GM12874 (cell line): Measurements from ENCODE around the gene FARP1.

Experiments used
- TF ChIP-seq, protein P1 (sequence below): IDR thresholded peaks from 2 replicates; pipeline ENCODE4 v1.5.1; 2011; ENCODE audit warnings: low read depth, mild to moderate bottlenecking, control low read depth, low read length, moderate library complexity; ENCODE audit not compliant: insufficient read depth

Gene FARP1

DNA sequence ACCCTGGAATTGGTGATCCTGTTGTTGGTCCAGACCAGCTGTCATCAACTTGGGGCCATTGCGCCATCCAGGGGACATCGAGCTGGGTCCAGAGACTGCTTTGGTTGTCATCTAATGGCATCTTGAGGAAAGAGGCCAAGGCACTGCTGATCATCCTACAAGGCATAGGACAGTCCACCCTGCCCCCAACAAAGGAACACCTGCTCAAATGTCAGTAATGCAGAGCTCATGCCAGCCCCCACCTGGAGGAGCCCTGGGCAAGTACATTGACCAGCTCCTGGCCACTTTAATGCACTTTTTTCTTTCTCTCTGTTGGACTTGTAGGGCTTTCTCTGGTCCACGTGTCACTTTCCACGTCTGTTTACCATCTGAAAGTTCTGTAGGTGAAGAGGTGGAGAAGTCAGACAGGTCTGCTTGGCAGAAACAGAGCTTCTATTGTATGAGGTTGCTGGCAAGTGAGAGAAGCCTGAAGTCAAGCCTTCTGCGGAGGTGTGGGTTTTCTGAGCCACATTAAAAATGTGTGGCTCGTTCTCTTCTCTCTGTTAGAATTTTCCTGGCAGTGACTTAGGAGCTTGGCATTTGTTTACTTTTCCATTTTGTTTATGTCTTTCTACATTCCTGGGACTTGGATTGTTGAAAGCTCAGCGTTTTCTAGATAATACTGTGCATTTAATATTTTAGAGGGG is 158.2 kb downstream of the FARP1 start:
- TF ChIP-seq, protein P1, sequence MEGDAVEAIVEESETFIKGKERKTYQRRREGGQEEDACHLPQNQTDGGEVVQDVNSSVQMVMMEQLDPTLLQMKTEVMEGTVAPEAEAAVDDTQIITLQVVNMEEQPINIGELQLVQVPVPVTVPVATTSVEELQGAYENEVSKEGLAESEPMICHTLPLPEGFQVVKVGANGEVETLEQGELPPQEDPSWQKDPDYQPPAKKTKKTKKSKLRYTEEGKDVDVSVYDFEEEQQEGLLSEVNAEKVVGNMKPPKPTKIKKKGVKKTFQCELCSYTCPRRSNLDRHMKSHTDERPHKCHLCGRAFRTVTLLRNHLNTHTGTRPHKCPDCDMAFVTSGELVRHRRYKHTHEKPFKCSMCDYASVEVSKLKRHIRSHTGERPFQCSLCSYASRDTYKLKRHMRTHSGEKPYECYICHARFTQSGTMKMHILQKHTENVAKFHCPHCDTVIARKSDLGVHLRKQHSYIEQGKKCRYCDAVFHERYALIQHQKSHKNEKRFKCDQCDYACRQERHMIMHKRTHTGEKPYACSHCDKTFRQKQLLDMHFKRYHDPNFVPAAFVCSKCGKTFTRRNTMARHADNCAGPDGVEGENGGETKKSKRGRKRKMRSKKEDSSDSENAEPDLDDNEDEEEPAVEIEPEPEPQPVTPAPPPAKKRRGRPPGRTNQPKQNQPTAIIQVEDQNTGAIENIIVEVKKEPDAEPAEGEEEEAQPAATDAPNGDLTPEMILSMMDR = no peak

DNA sequence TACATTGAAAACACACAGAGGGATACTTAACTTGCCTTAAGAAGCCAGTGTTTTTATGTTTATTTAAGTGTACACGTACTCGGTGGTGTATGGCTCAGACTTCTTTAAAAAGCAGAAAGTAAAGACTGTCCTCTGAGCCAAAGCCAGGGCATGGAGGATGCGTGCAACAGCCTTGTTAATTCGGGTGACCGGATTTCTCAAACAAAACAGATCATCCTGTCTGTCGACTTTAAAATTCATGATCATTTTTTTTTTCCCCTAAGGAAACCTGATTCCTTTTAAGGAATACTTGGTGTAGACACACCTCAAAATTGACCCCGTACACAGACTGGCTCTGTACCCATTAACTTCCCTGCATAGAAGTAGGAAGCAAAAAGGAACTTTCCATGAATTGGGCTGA is 158.8 kb downstream of the FARP1 start:
- TF ChIP-seq, protein P1 = no peak

DNA sequence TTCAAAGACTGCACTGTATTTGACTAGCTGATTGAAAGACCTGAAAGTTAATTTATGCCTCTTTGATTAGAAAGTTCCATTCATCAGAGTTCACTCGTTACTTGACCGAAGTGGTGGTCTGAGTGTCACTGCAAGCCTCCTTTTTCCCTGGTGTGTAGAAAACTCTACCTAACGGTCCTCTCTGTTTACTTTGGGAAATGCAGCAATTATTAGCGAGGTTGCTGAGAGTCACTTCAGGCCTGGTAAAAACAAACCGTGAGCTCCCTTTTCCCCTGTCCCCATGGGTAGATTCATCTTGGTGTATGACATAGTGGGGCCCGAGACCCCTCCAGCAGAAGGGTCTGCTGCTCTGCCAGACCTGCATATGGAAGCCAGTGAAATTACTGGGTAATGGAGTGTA is 161.0 kb downstream of the FARP1 start:
- TF ChIP-seq, protein P1 = no peak

DNA sequence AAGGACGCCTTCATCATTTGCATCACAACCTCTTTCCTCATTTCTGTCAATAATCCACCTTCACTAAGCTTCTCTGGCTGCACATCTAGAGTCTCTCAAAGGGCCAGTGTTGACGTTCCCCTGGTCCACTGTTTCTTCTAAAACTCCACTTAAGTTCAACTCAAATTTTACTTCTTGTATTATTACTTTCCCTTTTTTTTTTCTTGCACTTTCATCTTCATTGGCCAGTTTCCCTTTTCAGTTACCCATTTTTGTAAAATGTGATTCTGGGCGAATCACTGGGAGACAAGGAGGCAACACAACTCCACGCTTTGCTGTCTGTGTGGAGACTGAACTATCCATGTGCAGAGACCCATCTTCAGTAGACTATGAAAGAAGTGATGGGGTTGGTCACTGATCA is 162.8 kb downstream of the FARP1 start:
- TF ChIP-seq, protein P1 = no peak

DNA sequence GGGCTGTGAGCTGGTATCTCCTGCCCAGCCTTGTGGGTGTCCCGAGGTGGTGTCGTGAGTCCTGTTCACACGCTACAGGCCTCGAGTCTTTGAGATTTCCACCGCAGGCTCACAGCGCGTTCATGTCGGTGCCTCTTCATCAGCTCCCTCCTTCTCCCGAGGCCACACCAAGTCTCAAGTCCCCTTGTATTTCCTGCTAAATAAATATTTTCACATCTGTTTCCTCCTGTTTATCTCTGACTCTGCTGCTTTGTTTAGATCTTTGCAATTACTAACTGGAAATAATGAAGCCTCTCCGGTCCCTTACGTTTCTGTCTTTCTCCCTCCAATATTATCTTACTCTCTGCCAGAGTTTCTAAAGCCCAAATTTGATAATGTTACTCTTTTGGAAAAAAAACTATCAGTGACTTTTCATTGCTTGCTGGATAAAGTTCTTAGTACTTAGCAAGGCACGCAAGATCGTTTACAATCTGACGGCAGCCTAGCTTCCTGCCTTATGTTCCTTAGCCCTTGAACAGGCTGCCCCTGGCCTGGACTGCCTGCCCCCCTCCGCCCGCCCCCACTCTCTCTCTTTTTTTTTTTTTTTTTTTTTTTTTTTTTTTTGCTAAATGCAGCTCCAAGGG is 164.7 kb downstream of the FARP1 start:
- TF ChIP-seq, protein P1 = no peak

DNA sequence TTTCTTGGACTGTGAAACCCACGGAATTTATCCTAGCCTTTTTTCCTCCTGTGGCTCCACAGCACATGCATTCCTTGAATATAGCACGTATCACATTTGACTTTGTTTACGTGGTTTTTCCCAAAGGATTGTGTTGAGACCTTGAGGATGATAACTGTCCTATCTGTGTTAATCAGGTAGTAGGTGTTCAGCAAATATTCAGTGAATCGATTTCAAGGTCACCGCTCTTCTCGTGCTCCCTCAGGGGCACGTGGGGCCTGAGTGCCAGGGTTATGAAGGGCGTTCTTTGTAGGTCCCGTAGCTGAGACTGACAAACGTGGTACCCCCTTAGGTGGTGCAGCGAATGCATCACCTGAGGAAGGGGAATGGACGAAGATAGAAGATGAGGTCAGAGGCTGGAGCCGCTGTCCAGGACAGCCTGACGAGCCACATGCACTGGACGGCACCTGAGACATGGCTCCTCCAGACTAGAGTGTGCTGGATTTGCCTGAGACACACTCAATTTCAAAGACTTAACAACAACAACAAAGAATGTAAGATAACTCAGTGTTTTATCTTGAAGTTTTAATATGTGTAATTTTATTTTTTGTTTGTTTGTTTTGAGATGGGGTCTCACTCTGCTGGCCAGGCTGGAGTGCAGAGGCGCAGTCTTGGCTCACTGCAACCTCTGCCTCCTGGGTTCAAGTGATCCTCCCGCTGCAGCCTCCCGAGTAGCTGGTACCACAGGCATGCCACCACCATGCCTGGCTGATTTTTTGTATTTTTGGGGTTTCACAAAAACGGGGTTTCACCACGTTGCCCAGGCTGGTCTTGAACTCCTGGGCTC is 165.4 kb downstream of the FARP1 start:
- TF ChIP-seq, protein P1 = no peak
